Measurements from ENCODE around the gene KDM4E.

GRCh38 chr11:94993400-94993943 lies 31.6 kb upstream of the KDM4E start:
- TF ChIP-seq CTCF (IDR thresholded peaks at IDR 0.05), result no peak
- no peak for TF ChIP-seq POLR2A (IDR thresholded peaks at IDR 0.05)

Measured in right lobe of liver (tissue), 4 donors.